GM18502 (cell line): Measurements from ENCODE around the gene MRPS9.

Source experiments
- ATAC-seq: cut with Tn5 transposase; IDR thresholded peaks from one replicate; pipeline ENCODE4 v1.9.1; 2021; ENCODE audit warnings: mild to moderate bottlenecking; ENCODE audit not compliant: unreplicated experiment, poor library complexity

MRPS9 gene

GRCh38 chr2:105076121-105076520, 38.3 kb downstream of the MRPS9 start:
- no peak for ATAC-seq

GRCh38 chr2:105078906-105079495, 41.1 kb downstream of the MRPS9 start:
- ATAC-seq = no peak

GRCh38 chr2:105080461-105080860, 42.6 kb downstream of the MRPS9 start:
- no peak for ATAC-seq

GRCh38 chr2:105081006-105081601, 43.2 kb downstream of the MRPS9 start:
- ATAC-seq = no peak

- ATAC-seq = no peak
Observed at GRCh38 chr2:105082107-105082506, 44.2 kb downstream of the MRPS9 start.

- ATAC-seq = no peak
Observed at GRCh38 chr2:105085525-105085924, 47.7 kb downstream of the MRPS9 start.

- ATAC-seq = peak; percentile 72
Observed at GRCh38 chr2:105087273-105087672, 49.4 kb downstream of the MRPS9 start.

- ATAC-seq = no peak
Observed at GRCh38 chr2:105090091-105090490, 52.2 kb downstream of the MRPS9 start.

GRCh38 chr2:105092797-105093196, 54.9 kb downstream of the MRPS9 start:
- ATAC-seq = no peak

- ATAC-seq = no peak
Observed at GRCh38 chr2:105099153-105099552, 61.3 kb downstream of the MRPS9 start.

- peak; percentile 89 for ATAC-seq
Observed at GRCh38 chr2:105100046-105100840, 62.4 kb downstream of the MRPS9 start.

- ATAC-seq = no peak
Observed at GRCh38 chr2:105102001-105102400, 64.1 kb downstream of the MRPS9 start.

- no peak for ATAC-seq
Observed at GRCh38 chr2:105102963-105103421, 65.1 kb downstream of the MRPS9 start.

- no peak for ATAC-seq
Observed at GRCh38 chr2:105103481-105103880, 65.6 kb downstream of the MRPS9 start.

- no peak for ATAC-seq
Observed at GRCh38 chr2:105104208-105104731, 66.4 kb downstream of the MRPS9 start.

- no peak for ATAC-seq
Observed at GRCh38 chr2:105110295-105110829, 72.5 kb downstream of the MRPS9 start.

GRCh38 chr2:105111365-105112150, 73.7 kb downstream of the MRPS9 start:
- ATAC-seq = no peak

- ATAC-seq = no peak
Observed at GRCh38 chr2:105112345-105112744, 74.5 kb downstream of the MRPS9 start.

GRCh38 chr2:105113616-105114291, 75.9 kb downstream of the MRPS9 start:
- ATAC-seq = no peak

- no peak for ATAC-seq
Observed at GRCh38 chr2:105114551-105114950, 76.7 kb downstream of the MRPS9 start.
